ENCODE results near the gene SULT1B1.

- TF ChIP-seq CTCF (IDR thresholded peaks at IDR 0.05) (no peak), EZH2 (IDR thresholded peaks at IDR 0.05) (no peak), EZH2phosphoT487 (IDR thresholded peaks at IDR 0.05) (no peak)
Observed at GRCh38 chr4:69684804-69685203, 75.6 kb downstream of the SULT1B1 start.
